Breast epithelium (tissue), 4 donors: Measurements from ENCODE around the gene LRRC74B. TPM values are rescaled to one million over a fixed set of nuclear protein-coding genes. Genes with fewer than 3 reads are reported as not detected.
"Not testable (repeated sequence)": the region's sequence is repeated elsewhere in the genome, so short reads cannot be mapped to it uniquely, and the experiment has no call there.

Experiments used
- DNase-seq, 2 donors: peaks; one replicate each; pipeline ENCODE4 v3.0.0-alpha.2; 2019; ENCODE audit warnings: low spot score in 2 of 2
- H3K27ac ChIP-seq, 2 donors: fragments of 200-600 bp; sonication (generic) in 1 of 2; one replicate each; pipeline ENCODE4 v1.5.1; 2016 to 2019; ENCODE audit warnings: mild to moderate bottlenecking in 1 of 2
- H3K27me3 ChIP-seq, 2 donors: fragments of 200-600 bp; sonication (generic) in 1 of 2; one replicate each; pipeline versions ENCODE4 v1.5.1 to v1.6.0; 2017 to 2019; ENCODE audit warnings: control low read depth in 1 of 2, mild to moderate bottlenecking in 1 of 2
- H3K36me3 ChIP-seq: fragments of 200-600 bp; one replicate; pipeline ENCODE4 v1.5.1; 2019
- H3K4me1 ChIP-seq, 2 donors: fragments of 200-600 bp; sonication (generic); one replicate each; pipeline ENCODE4 v1.5.1; 2016 to 2019; ENCODE audit warnings: control low read depth in 1 of 2
- H3K4me3 ChIP-seq, 3 donors: fragments of 200-600 bp; sonication (generic); 1 replicate in 2 of 3; 2 replicates in 1 of 3; pipeline ENCODE4 v1.5.1; 2016 to 2019; ENCODE audit warnings: mild to moderate bottlenecking in 3 of 3, moderate library complexity in 2 of 3
- H3K9me3 ChIP-seq, 2 donors: fragments of 200-600 bp; sonication (generic) in 1 of 2; one replicate each; pipeline ENCODE4 v1.5.1; 2016 to 2019; ENCODE audit warnings: control low read depth in 1 of 2
- POLR2A ChIP-seq: fragments of 450-650 bp; IDR thresholded peaks from one replicate; pipeline ENCODE4 v1.6.1; 2016; ENCODE audit warnings: antibody characterized with exemption, mild to moderate bottlenecking, moderate library complexity
- POLR2AphosphoS5 ChIP-seq, 3 donors: sonication (generic); formaldehyde crosslinking; IDR thresholded peaks; one replicate each; pipeline ENCODE4 v1.6.1; 2017; ENCODE audit warnings: antibody characterized with exemption in 3 of 3
- intact Hi-C: fragments of 100-400 bp; cut with DNase I; formaldehyde crosslinking; loops from one replicate; pipeline ENCODE4 v1.15.1; 2023; ENCODE audit warnings: low total_unique reads
- total RNA-seq, 3 donors: library from RNA; depleted of rRNA; stranded (reverse); fragments of >200 nt; gene quantifications; one replicate each; pipeline ENCODE4 v1.1.0, GENCODE V29; 2016
- TF ChIP-seq, protein P1 (sequence below), 3 donors: fragments of 450-650 bp; IDR thresholded peaks; one replicate each; pipeline ENCODE4 v1.5.1; 2016 to 2017; ENCODE audit warnings: antibody characterized with exemption in 3 of 3, mild to moderate bottlenecking in 3 of 3, moderate library complexity in 3 of 3

LRRC74B gene
- total RNA-seq, 3 donors from 2014 or later: not detected

DNA sequence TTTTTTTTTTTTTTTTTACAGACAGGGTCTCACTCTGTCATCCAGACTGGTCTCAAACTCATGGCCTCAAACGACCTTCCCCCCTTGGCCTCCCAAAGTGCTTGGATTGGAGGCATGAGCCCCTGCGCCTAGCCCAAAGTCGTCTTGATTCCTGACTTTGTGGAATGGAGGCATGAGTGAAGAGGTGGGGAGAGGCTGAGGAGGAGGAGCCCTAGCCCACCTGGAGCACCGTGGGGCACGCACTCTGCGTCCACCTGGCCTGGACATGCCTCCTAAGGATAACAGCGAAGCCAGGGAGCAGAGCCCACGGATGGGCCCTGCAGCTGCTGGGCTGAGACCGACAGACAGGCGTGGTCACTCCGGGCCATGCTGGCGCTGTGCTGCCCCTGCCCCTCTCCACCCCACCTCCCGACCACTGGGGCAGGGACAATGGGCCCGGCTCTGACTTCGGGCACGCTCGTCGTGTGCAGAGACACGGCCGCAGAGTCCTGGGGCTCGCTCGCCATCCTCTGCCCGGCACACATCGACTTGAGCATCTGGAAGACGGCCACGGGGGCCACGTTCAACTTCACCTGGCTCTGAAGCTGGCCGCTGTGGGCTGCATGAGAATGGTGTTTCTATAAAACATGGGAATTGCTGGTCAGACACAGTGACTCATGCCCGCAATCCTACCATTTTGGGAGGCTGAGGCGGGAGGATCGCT is 34.8 kb downstream of the LRRC74B start:
- no peaks in the 10 kb centered on the region for H3K36me3 ChIP-seq
- no peak overlapping the region for H3K27ac ChIP-seq
- intact Hi-C loops: no loop called here
- no peak for TF ChIP-seq POLR2AphosphoS5 (IDR thresholded peaks at IDR 0.05)
- no peak for TF ChIP-seq POLR2A
- TF ChIP-seq, protein P1, sequence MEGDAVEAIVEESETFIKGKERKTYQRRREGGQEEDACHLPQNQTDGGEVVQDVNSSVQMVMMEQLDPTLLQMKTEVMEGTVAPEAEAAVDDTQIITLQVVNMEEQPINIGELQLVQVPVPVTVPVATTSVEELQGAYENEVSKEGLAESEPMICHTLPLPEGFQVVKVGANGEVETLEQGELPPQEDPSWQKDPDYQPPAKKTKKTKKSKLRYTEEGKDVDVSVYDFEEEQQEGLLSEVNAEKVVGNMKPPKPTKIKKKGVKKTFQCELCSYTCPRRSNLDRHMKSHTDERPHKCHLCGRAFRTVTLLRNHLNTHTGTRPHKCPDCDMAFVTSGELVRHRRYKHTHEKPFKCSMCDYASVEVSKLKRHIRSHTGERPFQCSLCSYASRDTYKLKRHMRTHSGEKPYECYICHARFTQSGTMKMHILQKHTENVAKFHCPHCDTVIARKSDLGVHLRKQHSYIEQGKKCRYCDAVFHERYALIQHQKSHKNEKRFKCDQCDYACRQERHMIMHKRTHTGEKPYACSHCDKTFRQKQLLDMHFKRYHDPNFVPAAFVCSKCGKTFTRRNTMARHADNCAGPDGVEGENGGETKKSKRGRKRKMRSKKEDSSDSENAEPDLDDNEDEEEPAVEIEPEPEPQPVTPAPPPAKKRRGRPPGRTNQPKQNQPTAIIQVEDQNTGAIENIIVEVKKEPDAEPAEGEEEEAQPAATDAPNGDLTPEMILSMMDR (IDR thresholded peaks at IDR 0.05): no peak
- H3K4me1 ChIP-seq: no peaks in the 10 kb centered on the region
- no peak for DNase-seq
- H3K27me3 ChIP-seq: no peaks in the 10 kb centered on the region
- no peaks in the 10 kb centered on the region for H3K9me3 ChIP-seq
- H3K4me3 ChIP-seq: no peak overlapping the region

DNA sequence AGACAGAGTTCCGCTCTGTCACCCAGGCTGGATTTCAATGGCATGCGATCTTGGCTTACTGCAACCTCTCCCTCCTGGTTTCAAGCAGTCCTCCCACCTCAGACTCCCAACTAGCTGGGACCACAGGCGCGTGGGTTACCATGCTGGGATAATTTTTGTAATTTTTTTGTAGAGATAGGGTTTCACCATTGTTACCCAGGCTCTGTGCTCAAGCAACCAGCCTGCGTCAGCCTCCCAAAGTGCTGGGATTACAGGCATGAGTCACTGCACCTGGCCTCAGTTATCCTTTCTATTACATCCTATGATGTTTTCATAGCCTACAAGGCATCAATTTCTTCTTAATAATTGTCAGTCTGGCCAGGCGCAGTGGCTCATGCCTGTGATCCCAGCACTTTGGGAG is 36.5 kb downstream of the LRRC74B start:
- no peak for DNase-seq
- Histone ChIP-seq H3K27me3 (no peaks in the 10 kb centered on the region), H3K4me3 (no peak overlapping the region), H3K27ac (no peak overlapping the region), H3K4me1 (no peaks in the 10 kb centered on the region), H3K9me3 (no peaks in the 10 kb centered on the region), H3K36me3 (no peaks in the 10 kb centered on the region)
- TF ChIP-seq, protein P1 (IDR thresholded peaks at IDR 0.05): no peak
- TF ChIP-seq POLR2AphosphoS5 (IDR thresholded peaks at IDR 0.05) (no peak), POLR2A (no peak)
- intact Hi-C loops: no loop called here

DNA sequence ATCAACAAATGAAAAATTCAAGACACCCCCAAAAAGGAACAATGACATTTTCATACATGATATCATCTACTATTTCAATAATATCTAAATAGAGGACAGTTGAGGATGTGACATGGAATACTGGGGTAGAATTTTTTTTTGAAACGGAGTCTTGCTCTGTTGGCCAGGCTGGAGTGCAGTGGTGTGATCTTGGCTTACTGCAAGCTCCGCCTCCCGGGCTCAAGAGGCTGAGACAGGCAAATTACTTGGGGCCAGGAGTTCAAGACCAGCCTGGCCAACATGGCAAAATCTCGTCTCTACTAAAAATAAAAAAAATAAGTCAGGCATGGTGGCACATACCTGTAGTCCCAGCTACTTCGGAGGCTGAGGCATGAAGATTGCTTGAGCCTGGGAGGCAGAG is 41.4 kb downstream of the LRRC74B start:
- DNase-seq: no peak
- Histone ChIP-seq H3K27me3 (no peaks in the 10 kb centered on the region), H3K4me3 (no peak overlapping the region), H3K9me3 (no peaks in the 10 kb centered on the region), H3K36me3 (no peaks in the 10 kb centered on the region), H3K27ac (no peak overlapping the region), H3K4me1 (no peaks in the 10 kb centered on the region)
- TF ChIP-seq POLR2A (no peak), POLR2AphosphoS5 (IDR thresholded peaks at IDR 0.05) (no peak)
- TF ChIP-seq, protein P1 (IDR thresholded peaks at IDR 0.05): no peak
- intact Hi-C loops: no loop called here

DNA sequence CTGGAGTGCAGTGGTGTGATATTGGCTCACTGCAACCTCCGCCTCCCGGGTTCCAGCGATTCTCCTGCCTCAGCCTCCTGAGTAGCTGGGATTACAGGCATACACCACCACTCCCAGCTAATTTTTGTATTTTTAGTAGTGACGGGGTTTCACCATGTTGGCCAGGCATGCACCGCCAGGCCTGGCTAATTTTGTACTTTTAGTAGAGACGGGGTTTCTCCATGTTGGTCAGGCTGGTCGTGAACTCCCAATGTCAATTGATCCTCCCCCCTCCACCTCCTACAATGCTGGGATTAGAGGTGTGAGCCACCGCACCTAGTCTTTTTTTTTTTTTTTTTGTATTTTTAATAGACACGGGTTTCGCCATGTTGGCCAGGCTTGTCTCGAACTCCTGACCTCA is 42.2 kb downstream of the LRRC74B start:
- DNase-seq, intact Hi-C loops, H3K9me3 ChIP-seq, H3K4me1 ChIP-seq, H3K36me3 ChIP-seq, H3K27ac ChIP-seq, H3K4me3 ChIP-seq, H3K27me3 ChIP-seq: not testable (repeated sequence)

DNA sequence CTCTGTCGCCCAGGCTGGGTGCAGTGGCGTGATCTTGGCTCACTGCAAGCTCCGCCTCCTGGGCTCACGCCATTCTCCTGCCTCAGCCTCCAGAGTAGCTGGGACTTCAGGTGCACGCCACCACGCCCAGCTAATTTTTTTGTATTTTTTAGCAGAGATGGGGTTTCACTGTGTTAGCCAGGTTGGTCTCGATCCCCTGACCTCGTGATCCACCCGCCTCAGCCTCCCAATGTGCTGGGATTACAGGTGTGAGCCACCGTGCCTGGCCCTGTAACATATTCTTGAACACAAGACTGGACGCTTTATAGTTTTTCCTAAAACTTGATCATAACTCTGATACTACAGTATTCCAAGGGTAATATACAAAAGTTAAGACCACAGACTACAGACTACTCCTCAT is 45.5 kb downstream of the LRRC74B start:
- intact Hi-C loops: not testable (repeated sequence)

DNA sequence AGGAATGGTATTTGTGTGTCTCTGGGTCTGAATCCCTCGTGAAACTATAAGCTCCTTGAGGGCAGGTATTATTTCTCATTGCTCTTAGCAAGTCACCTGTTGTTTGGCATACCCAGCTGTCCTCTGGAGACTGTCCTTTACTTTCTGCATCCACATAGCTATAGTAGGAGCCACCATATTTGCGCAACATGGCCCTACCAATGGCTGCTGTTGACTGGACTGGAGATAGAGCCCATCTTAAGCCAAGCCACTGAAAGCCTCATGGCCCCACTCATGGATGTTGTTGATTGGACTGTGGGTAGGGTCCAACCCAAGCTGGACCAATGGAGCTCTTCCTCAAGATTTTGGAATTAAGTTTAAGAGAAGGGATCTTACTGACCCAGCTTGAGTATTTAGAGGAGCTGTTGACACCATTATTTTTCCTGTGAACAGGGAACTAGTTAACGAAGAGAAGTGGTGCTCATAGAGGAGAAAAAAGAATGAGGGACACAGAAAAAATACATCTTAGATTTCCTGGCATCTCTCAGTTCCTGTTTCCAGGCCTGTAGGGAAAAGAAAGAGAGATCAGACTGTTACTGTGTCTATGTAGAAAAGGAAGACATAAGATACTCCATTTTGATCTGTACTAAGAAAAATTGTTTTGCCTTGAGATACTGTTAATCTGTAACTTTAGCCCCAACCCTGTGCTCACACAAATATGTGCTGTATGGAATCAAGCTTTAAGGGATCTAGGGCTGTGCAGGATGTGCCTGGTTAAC is 47.2 kb downstream of the LRRC74B start:
- Histone ChIP-seq H3K36me3 (no peaks in the 10 kb centered on the region), H3K4me1 (no peaks in the 10 kb centered on the region), H3K4me3 (no peak overlapping the region), H3K27ac (no peak overlapping the region), H3K27me3 (no peaks in the 10 kb centered on the region), H3K9me3 (no peaks in the 10 kb centered on the region)
- intact Hi-C loops: no loop called here
- no peak for DNase-seq
- TF ChIP-seq, protein P1 (IDR thresholded peaks at IDR 0.05): no peak
- no peak for TF ChIP-seq POLR2A
- TF ChIP-seq POLR2AphosphoS5 (IDR thresholded peaks at IDR 0.05): no peak

More for the DNA sequence above, 45.5 kb downstream of the LRRC74B start:
- H3K27ac ChIP-seq, H3K4me1 ChIP-seq, H3K36me3 ChIP-seq, DNase-seq, H3K27me3 ChIP-seq, H3K9me3 ChIP-seq, H3K4me3 ChIP-seq: not testable (repeated sequence)

DNA sequence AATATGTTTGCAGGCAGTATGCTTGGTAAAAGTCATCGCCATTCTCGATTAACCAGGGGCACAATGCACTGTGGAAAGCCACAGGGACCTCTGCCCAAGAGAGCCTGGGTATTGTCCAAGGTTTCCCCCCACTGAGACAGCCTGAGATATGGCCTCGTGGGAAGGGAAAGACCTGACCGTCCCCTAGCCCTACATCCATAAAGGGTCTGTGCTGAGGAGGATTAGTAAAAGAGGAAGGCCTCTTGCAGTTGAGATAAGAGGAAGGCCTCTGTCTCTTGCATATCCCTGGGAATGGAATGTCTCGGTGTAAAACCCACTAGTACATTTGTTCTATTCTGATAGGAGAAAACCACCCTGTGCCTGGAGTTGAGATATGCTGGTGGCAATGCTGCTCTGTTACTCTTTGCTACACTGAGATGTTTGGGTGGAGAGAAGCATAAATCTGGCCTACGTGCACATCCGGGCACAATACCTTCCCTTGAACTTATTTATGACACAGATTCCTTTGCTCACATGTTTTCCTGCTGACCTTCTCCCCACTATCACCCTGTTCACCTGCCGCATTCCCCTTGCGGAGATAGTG is 47.9 kb downstream of the LRRC74B start:
- H3K9me3 ChIP-seq, H3K27ac ChIP-seq, H3K27me3 ChIP-seq, H3K4me3 ChIP-seq, intact Hi-C loops, H3K36me3 ChIP-seq, H3K4me1 ChIP-seq: not testable (repeated sequence)
- DNase-seq: peak in 1 of 2 donors; percentile 2
